Caki2 (cell line): Measurements from ENCODE around the gene HRAS. TPM values are rescaled to one million over a fixed set of nuclear protein-coding genes. Genes with fewer than 3 reads are reported as not detected.

Source experiments
- DNase-seq: peaks from one replicate; pipeline ENCODE4 v3.0.0-alpha.2; 2015; ENCODE audit warnings: low read depth
- in situ Hi-C: cut with HindIII; loops from 2 replicates; pipeline ENCODE4 v1.10.0; 2016; ENCODE audit warnings: low sequenced_read_pairs, low pct_unique_long_range_greater_than_20kb, mixed read lengths
- total RNA-seq: library from RNA; depleted of rRNA; stranded (reverse); fragments of >200 nt; shearing (Covaris generic); gene quantifications from 2 replicates; pipeline ENCODE4 v1.2.3, GENCODE V29; 2014; ENCODE audit warnings: low replicate concordance

HRAS gene
- total RNA-seq, 1 experiment from 2014 or later = 43.8 TPM

GRCh38 chr11:568306-569157 lies 33.2 kb upstream of the HRAS start:
- in situ Hi-C loops = no loop called here
- DNase-seq = peak; percentile 95

GRCh38 chr11:567629-568292 lies 32.4 kb upstream of the HRAS start:
- in situ Hi-C loops = no loop called here
- DNase-seq = no peak

GRCh38 chr11:567011-567628 lies 31.7 kb upstream of the HRAS start:
- no peak for DNase-seq
- in situ Hi-C loops = no loop called here

- DNase-seq = no peak
- in situ Hi-C loops = no loop called here
Measured at GRCh38 chr11:565921-566509, 30.6 kb upstream of the HRAS start.

- in situ Hi-C loops = no loop called here
- DNase-seq = no peak
Measured at GRCh38 chr11:563812-564578, 28.6 kb upstream of the HRAS start.

- in situ Hi-C loops = no loop called here
- no peak for DNase-seq
Measured at GRCh38 chr11:563066-563811, 27.9 kb upstream of the HRAS start.

GRCh38 chr11:562046-562645 lies 26.8 kb upstream of the HRAS start:
- in situ Hi-C loops = no loop called here
- DNase-seq = no peak

- DNase-seq = peak; percentile 92
- in situ Hi-C loops = no loop called here
Measured at GRCh38 chr11:561148-562003, 26.0 kb upstream of the HRAS start.

- DNase-seq = peak; percentile 64
- in situ Hi-C loops = no loop called here
Measured at GRCh38 chr11:560305-561147, 25.1 kb upstream of the HRAS start, which contains the start of the genes LMNTD2 and RASSF7. Gene LMNTD2, minus strand, starts transcription at chr11:560738. Its CDS starts 22 bp downstream, at chr11:560716. Gene RASSF7, plus strand, starts transcription at chr11:560970. Its CDS starts 799 bp downstream, at chr11:561769.

- in situ Hi-C loops = no loop called here
Measured at GRCh38 chr11:559712-560304, 24.4 kb upstream of the HRAS start.

GRCh38 chr11:559020-559620 lies 23.7 kb upstream of the HRAS start:
- in situ Hi-C loops = no loop called here
- no peak for DNase-seq

More at GRCh38 chr11:559712-560304, 24.4 kb upstream of the HRAS start:
- DNase-seq = no peak

- DNase-seq = no peak
- in situ Hi-C loops = no loop called here
Measured at GRCh38 chr11:558503-558902, 23.1 kb upstream of the HRAS start.

GRCh38 chr11:557328-558132 lies 22.2 kb upstream of the HRAS start:
- in situ Hi-C loops = no loop called here
- no peak for DNase-seq

- in situ Hi-C loops = no loop called here
- no peak for DNase-seq
Measured at GRCh38 chr11:556662-557256, 21.4 kb upstream of the HRAS start.
